WTC11 (cell line): ENCODE results near the gene FILIP1L.

Experiments
- CREM ChIP-seq: sonication (generic); formaldehyde crosslinking; IDR thresholded peaks from 2 replicates; pipeline ENCODE4 v1.8.1; 2022; ENCODE audit warnings: mild to moderate bottlenecking, missing genetic modification reagents, moderate library complexity
- CTCF ChIP-seq: fragments of 200-600 bp; IDR thresholded peaks from 2 replicates; pipeline ENCODE4 v1.8.0; 2022; ENCODE audit warnings: antibody characterized with exemption
- ETV6 ChIP-seq: sonication (generic); formaldehyde crosslinking; IDR thresholded peaks from 2 replicates; pipeline ENCODE4 v1.8.1; 2022; ENCODE audit warnings: mild to moderate bottlenecking, missing genetic modification reagents
- MLX ChIP-seq: sonication (generic); formaldehyde crosslinking; IDR thresholded peaks from 2 replicates; pipeline ENCODE4 v1.8.1; 2023; ENCODE audit warnings: mild to moderate bottlenecking, missing genetic modification reagents, moderate library complexity
- NFYB ChIP-seq: sonication (generic); formaldehyde crosslinking; conservative IDR thresholded peaks from 2 replicates; pipeline ENCODE4 v1.8.0; 2022; ENCODE audit warnings: low read depth, missing genetic modification reagents
- SOX15 ChIP-seq: fragments of 250-450 bp; sonication (Bioruptor Pico); IDR thresholded peaks from 2 replicates; pipeline ENCODE4 v1.9.0; 2021; ENCODE audit warnings: mild to moderate bottlenecking
- TP53 ChIP-seq: sonication (generic); formaldehyde crosslinking; IDR thresholded peaks from 2 replicates; pipeline ENCODE4 v1.8.1; 2023; ENCODE audit warnings: mild to moderate bottlenecking, missing genetic modification reagents
- ZNF512 ChIP-seq: sonication (generic); formaldehyde crosslinking; IDR thresholded peaks from 2 replicates; pipeline ENCODE4 v1.8.1; 2022; ENCODE audit warnings: missing genetic modification reagents, borderline replicate concordance
- TF ChIP-seq, protein P1 (sequence below): sonication (generic); formaldehyde crosslinking; IDR thresholded peaks from 2 replicates; pipeline ENCODE4 v1.8.1; 2023; ENCODE audit warnings: mild to moderate bottlenecking, moderate library complexity, missing genetic modification reagents
- TF ChIP-seq, protein P2 (sequence below): sonication (generic); formaldehyde crosslinking; IDR thresholded peaks from 2 replicates; pipeline ENCODE4 v1.8.1; 2023; ENCODE audit warnings: mild to moderate bottlenecking, missing genetic modification reagents
- TF ChIP-seq, protein P3 (sequence below): sonication (generic); formaldehyde crosslinking; IDR thresholded peaks from 2 replicates; pipeline ENCODE4 v1.8.1; 2022; ENCODE audit warnings: low read depth, missing genetic modification reagents, borderline replicate concordance
- TF ChIP-seq, protein P4 (sequence below): sonication (generic); formaldehyde crosslinking; IDR thresholded peaks from 2 replicates; pipeline ENCODE4 v1.8.1; 2023; ENCODE audit warnings: mild to moderate bottlenecking, missing genetic modification reagents, moderate library complexity
- TF ChIP-seq, protein P5 (sequence below): sonication (generic); formaldehyde crosslinking; IDR thresholded peaks from 2 replicates; pipeline ENCODE4 v1.8.0; 2022; ENCODE audit warnings: mild to moderate bottlenecking, missing genetic modification reagents

- TF ChIP-seq ZNF512 (CRISPR knock-in tag), result no peak
- TF ChIP-seq, protein P1, sequence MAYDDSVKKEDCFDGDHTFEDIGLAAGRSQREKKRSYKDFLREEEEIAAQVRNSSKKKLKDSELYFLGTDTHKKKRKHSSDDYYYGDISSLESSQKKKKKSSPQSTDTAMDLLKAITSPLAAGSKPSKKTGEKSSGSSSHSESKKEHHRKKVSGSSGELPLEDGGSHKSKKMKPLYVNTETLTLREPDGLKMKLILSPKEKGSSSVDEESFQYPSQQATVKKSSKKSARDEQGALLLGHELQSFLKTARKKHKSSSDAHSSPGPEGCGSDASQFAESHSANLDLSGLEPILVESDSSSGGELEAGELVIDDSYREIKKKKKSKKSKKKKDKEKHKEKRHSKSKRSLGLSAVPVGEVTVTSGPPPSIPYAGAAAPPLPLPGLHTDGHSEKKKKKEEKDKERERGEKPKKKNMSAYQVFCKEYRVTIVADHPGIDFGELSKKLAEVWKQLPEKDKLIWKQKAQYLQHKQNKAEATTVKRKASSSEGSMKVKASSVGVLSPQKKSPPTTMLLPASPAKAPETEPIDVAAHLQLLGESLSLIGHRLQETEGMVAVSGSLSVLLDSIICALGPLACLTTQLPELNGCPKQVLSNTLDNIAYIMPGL (CRISPR knock-in tag), result no peak
- TF ChIP-seq ETV6 (CRISPR knock-in tag), result no peak
- TF ChIP-seq NFYB (CRISPR knock-in tag), result no peak
- TF ChIP-seq, protein P2, sequence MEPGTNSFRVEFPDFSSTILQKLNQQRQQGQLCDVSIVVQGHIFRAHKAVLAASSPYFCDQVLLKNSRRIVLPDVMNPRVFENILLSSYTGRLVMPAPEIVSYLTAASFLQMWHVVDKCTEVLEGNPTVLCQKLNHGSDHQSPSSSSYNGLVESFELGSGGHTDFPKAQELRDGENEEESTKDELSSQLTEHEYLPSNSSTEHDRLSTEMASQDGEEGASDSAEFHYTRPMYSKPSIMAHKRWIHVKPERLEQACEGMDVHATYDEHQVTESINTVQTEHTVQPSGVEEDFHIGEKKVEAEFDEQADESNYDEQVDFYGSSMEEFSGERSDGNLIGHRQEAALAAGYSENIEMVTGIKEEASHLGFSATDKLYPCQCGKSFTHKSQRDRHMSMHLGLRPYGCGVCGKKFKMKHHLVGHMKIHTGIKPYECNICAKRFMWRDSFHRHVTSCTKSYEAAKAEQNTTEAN (CRISPR knock-in tag), result no peak
- TF ChIP-seq CTCF, result no peak
- no peak for TF ChIP-seq CREM (CRISPR knock-in tag)
- TF ChIP-seq MLX (CRISPR knock-in tag), result no peak
- TF ChIP-seq SOX15 (CRISPR knock-in tag), result no peak
- TF ChIP-seq TP53 (CRISPR knock-in tag), result no peak
- TF ChIP-seq, protein P3, sequence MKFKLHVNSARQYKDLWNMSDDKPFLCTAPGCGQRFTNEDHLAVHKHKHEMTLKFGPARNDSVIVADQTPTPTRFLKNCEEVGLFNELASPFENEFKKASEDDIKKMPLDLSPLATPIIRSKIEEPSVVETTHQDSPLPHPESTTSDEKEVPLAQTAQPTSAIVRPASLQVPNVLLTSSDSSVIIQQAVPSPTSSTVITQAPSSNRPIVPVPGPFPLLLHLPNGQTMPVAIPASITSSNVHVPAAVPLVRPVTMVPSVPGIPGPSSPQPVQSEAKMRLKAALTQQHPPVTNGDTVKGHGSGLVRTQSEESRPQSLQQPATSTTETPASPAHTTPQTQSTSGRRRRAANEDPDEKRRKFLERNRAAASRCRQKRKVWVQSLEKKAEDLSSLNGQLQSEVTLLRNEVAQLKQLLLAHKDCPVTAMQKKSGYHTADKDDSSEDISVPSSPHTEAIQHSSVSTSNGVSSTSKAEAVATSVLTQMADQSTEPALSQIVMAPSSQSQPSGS (CRISPR knock-in tag), result no peak
- TF ChIP-seq, protein P4, sequence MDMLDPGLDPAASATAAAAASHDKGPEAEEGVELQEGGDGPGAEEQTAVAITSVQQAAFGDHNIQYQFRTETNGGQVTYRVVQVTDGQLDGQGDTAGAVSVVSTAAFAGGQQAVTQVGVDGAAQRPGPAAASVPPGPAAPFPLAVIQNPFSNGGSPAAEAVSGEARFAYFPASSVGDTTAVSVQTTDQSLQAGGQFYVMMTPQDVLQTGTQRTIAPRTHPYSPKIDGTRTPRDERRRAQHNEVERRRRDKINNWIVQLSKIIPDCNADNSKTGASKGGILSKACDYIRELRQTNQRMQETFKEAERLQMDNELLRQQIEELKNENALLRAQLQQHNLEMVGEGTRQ (CRISPR knock-in tag), result no peak
- TF ChIP-seq, protein P5, sequence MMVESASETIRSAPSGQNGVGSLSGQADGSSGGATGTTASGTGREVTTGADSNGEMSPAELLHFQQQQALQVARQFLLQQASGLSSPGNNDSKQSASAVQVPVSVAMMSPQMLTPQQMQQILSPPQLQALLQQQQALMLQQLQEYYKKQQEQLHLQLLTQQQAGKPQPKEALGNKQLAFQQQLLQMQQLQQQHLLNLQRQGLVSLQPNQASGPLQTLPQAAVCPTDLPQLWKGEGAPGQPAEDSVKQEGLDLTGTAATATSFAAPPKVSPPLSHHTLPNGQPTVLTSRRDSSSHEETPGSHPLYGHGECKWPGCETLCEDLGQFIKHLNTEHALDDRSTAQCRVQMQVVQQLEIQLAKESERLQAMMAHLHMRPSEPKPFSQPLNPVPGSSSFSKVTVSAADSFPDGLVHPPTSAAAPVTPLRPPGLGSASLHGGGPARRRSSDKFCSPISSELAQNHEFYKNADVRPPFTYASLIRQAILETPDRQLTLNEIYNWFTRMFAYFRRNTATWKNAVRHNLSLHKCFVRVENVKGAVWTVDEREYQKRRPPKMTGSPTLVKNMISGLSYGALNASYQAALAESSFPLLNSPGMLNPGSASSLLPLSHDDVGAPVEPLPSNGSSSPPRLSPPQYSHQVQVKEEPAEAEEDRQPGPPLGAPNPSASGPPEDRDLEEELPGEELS, result no peak
Measured at GRCh38 chr3:100079328-100079727, 35.0 kb downstream of the FILIP1L start.
